Esophagus squamous epithelium (tissue), 4 donors: ENCODE results near the gene RAB11FIP3.

Experiments
- POLR2A ChIP-seq, 4 donors: fragments of 450-650 bp; IDR thresholded peaks; one replicate each; pipeline ENCODE4 v1.6.1; 2017; ENCODE audit warnings: antibody characterized with exemption in 4 of 4, mild to moderate bottlenecking in 4 of 4, moderate library complexity in 3 of 4
- TF ChIP-seq, protein P1 (sequence below), 6 experiments: fragments of 450-650 bp in 4 of 6; fragments of 200-600 bp in 2 of 6; sonication (generic) in 2 of 6; IDR thresholded peaks; one replicate each; pipeline ENCODE4 v1.5.1; 2016 to 2019; ENCODE audit warnings: antibody characterized with exemption in 6 of 6, mild to moderate bottlenecking in 4 of 6, moderate library complexity in 4 of 6

DNA sequence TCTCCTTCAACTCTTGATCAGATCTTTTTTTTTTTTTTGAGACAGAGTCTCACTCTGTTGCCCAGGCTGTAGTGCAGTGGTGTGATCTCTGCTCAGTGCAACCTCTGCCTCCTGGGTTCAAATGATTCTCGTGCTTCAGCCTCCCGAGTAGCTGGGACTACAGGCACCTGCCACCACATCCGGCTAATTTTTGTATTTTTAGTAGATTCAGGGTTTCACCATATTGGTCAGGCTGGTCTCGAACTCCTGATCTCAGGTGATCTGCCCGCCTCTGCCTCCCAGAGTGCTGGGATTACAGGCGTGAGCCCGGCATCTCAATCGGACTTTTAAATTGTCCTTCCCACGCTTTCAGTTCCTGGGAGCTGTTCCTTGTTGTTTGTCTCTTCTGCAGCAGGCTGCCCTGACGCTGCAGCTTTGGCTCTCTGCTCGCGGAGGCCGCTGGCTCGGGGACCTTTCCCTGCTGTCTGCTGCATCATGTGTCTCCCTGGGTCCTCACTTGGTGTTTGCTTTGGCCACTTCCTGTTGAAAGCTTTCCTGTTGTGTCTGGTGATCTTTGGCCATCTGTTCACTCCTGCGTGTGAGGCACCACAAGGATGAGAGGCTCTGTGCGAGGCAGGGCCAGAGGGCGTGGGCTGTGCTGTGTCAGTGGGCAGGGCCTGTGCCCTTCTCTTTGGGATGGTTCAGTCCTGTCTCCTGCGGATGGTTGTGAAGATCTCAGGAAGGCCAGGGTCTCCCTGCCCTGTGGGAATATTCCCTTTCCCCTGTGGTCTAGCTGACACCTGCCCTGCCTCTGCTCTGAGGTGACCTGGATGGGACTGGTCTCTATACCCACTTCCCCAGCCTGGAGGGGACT lies 83.7 kb downstream of the RAB11FIP3 start:
- TF ChIP-seq POLR2A (IDR thresholded peaks at IDR 0.05) = no peak
- TF ChIP-seq, protein P1, sequence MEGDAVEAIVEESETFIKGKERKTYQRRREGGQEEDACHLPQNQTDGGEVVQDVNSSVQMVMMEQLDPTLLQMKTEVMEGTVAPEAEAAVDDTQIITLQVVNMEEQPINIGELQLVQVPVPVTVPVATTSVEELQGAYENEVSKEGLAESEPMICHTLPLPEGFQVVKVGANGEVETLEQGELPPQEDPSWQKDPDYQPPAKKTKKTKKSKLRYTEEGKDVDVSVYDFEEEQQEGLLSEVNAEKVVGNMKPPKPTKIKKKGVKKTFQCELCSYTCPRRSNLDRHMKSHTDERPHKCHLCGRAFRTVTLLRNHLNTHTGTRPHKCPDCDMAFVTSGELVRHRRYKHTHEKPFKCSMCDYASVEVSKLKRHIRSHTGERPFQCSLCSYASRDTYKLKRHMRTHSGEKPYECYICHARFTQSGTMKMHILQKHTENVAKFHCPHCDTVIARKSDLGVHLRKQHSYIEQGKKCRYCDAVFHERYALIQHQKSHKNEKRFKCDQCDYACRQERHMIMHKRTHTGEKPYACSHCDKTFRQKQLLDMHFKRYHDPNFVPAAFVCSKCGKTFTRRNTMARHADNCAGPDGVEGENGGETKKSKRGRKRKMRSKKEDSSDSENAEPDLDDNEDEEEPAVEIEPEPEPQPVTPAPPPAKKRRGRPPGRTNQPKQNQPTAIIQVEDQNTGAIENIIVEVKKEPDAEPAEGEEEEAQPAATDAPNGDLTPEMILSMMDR (IDR thresholded peaks at IDR 0.05) = no peak
